ENCODE data around the gene TBC1D1.

DNA sequence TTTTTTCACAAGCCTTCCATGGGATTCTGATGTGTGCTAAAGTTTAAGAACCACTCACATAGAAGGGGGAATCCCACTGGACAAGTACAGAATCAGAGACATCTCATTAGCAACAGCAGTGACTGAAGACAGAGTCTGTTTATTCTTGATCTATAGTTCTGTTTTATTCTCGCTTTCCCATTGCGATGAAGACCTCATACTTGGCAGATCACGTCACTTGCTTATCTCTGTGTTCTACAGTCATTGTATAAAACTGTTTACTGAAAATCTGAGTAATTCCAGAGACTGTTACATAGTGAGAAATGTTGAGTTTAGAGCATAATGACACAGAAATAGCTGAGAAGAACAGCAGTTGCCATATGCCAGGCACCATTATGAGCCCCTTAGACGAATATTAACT lies 254.9 kb downstream of the TBC1D1 start:
- TF ChIP-seq, protein P1, sequence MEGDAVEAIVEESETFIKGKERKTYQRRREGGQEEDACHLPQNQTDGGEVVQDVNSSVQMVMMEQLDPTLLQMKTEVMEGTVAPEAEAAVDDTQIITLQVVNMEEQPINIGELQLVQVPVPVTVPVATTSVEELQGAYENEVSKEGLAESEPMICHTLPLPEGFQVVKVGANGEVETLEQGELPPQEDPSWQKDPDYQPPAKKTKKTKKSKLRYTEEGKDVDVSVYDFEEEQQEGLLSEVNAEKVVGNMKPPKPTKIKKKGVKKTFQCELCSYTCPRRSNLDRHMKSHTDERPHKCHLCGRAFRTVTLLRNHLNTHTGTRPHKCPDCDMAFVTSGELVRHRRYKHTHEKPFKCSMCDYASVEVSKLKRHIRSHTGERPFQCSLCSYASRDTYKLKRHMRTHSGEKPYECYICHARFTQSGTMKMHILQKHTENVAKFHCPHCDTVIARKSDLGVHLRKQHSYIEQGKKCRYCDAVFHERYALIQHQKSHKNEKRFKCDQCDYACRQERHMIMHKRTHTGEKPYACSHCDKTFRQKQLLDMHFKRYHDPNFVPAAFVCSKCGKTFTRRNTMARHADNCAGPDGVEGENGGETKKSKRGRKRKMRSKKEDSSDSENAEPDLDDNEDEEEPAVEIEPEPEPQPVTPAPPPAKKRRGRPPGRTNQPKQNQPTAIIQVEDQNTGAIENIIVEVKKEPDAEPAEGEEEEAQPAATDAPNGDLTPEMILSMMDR (conservative IDR thresholded peaks at IDR 0.05; ENCODE audit: low read depth in 2 of 2) = no peak
- TF ChIP-seq POLR2AphosphoS5 (IDR thresholded peaks at IDR 0.05; ENCODE audit: low read depth) (no peak), EZH2 (IDR thresholded peaks at IDR 0.05; ENCODE audit: low read depth, unreplicated experiment) (no peak), NANOG (IDR thresholded peaks at IDR 0.05; ENCODE audit: borderline replicate concordance) (no peak), EZH2phosphoT487 (IDR thresholded peaks at IDR 0.05; ENCODE audit: unreplicated experiment) (no peak), ZNF114 (CRISPR knock-in tag; IDR thresholded peaks at IDR 0.05) (no peak), JUNB (IDR thresholded peaks at IDR 0.05; ENCODE audit: unreplicated experiment) (no peak)
- TF ChIP-seq, protein P2, sequence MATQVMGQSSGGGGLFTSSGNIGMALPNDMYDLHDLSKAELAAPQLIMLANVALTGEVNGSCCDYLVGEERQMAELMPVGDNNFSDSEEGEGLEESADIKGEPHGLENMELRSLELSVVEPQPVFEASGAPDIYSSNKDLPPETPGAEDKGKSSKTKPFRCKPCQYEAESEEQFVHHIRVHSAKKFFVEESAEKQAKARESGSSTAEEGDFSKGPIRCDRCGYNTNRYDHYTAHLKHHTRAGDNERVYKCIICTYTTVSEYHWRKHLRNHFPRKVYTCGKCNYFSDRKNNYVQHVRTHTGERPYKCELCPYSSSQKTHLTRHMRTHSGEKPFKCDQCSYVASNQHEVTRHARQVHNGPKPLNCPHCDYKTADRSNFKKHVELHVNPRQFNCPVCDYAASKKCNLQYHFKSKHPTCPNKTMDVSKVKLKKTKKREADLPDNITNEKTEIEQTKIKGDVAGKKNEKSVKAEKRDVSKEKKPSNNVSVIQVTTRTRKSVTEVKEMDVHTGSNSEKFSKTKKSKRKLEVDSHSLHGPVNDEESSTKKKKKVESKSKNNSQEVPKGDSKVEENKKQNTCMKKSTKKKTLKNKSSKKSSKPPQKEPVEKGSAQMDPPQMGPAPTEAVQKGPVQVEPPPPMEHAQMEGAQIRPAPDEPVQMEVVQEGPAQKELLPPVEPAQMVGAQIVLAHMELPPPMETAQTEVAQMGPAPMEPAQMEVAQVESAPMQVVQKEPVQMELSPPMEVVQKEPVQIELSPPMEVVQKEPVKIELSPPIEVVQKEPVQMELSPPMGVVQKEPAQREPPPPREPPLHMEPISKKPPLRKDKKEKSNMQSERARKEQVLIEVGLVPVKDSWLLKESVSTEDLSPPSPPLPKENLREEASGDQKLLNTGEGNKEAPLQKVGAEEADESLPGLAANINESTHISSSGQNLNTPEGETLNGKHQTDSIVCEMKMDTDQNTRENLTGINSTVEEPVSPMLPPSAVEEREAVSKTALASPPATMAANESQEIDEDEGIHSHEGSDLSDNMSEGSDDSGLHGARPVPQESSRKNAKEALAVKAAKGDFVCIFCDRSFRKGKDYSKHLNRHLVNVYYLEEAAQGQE (IDR thresholded peaks at IDR 0.05; ENCODE audit: unreplicated experiment) = no peak
- TF ChIP-seq, protein P3, sequence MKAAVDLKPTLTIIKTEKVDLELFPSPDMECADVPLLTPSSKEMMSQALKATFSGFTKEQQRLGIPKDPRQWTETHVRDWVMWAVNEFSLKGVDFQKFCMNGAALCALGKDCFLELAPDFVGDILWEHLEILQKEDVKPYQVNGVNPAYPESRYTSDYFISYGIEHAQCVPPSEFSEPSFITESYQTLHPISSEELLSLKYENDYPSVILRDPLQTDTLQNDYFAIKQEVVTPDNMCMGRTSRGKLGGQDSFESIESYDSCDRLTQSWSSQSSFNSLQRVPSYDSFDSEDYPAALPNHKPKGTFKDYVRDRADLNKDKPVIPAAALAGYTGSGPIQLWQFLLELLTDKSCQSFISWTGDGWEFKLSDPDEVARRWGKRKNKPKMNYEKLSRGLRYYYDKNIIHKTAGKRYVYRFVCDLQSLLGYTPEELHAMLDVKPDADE (IDR thresholded peaks at IDR 0.05) = no peak

Measured in GM23338 (cell line).